Measurements from ENCODE around the gene GALNT1. TPM values are rescaled to one million over a fixed set of nuclear protein-coding genes. Genes with fewer than 3 reads are reported as not detected.

The GALNT1 gene
- total and polyA plus RNA-seq, 10 donors = 13.9 to 67.1 (median 49.9) TPM

GRCh38 chr18:35691625-35692024, 110.1 kb downstream of the GALNT1 start:
- no peak for DNase-seq
- TF ChIP-seq POLR2AphosphoS5 (IDR thresholded peaks at IDR 0.05) (no peak), POLR2A (IDR thresholded peaks at IDR 0.05) (no peak), CTCF (IDR thresholded peaks at IDR 0.05 in 8 of 11, conservative IDR thresholded peaks at IDR 0.05 in 3 of 11) (no peak)
- H3K4me1 ChIP-seq = no peaks in the 10 kb centered on the region
- intact Hi-C loops (cut with DNase I; ENCODE audit: low total_unique reads) = no loop called here
- peaks cover 0 to 95% (median 32%) of the 10 kb centered on the region in 6 donors for H3K36me3 ChIP-seq
- no peaks in the 10 kb centered on the region for H3K27me3 ChIP-seq (replicated peaks in 1 of 7)
- no peaks in the 10 kb centered on the region for H3K9me3 ChIP-seq
- no peak overlapping the region for H3K4me3 ChIP-seq
- H3K27ac ChIP-seq = no peak overlapping the region
- WGBS, 5 donors = 94 to 97% (median 96%) methylated on average over 4 of the region's 4 CpGs

- intact Hi-C loops (cut with DNase I; ENCODE audit: low total_unique reads) = no loop called here
- WGBS, 5 donors = 89 to 95% (median 93%) methylated on average over 3 of the region's 3 CpGs
- H3K4me1 ChIP-seq = no peaks in the 10 kb centered on the region
- H3K27ac ChIP-seq = no peak overlapping the region
- DNase-seq = no peak
- TF ChIP-seq POLR2AphosphoS5 (IDR thresholded peaks at IDR 0.05) = no peak
- no peak for TF ChIP-seq POLR2A (IDR thresholded peaks at IDR 0.05)
- TF ChIP-seq CTCF (IDR thresholded peaks at IDR 0.05 in 8 of 11, conservative IDR thresholded peaks at IDR 0.05 in 3 of 11) = no peak
- no peaks in the 10 kb centered on the region for H3K27me3 ChIP-seq (replicated peaks in 1 of 7)
- H3K4me3 ChIP-seq = no peak overlapping the region
- peaks cover 0 to 93% (median 32%) of the 10 kb centered on the region in 6 donors for H3K36me3 ChIP-seq
- no peaks in the 10 kb centered on the region for H3K9me3 ChIP-seq
Measured at GRCh38 chr18:35692866-35693265, 111.3 kb downstream of the GALNT1 start.

GRCh38 chr18:35693829-35694228, 112.3 kb downstream of the GALNT1 start:
- H3K4me1 ChIP-seq = no peaks in the 10 kb centered on the region
- H3K27ac ChIP-seq = no peak overlapping the region
- DNase-seq = no peak
- no peaks in the 10 kb centered on the region for H3K9me3 ChIP-seq
- WGBS, 5 donors = 56 to 74% (median 67%) methylated on average over 4 of the region's 4 CpGs
- intact Hi-C loops (cut with DNase I; ENCODE audit: low total_unique reads) = no loop called here
- peaks cover 0 to 95% (median 36%) of the 10 kb centered on the region in 6 donors for H3K36me3 ChIP-seq
- no peak for TF ChIP-seq POLR2AphosphoS5 (IDR thresholded peaks at IDR 0.05)
- TF ChIP-seq POLR2A (IDR thresholded peaks at IDR 0.05) = no peak
- TF ChIP-seq CTCF (IDR thresholded peaks at IDR 0.05 in 8 of 11, conservative IDR thresholded peaks at IDR 0.05 in 3 of 11) = no peak
- no peak overlapping the region for H3K4me3 ChIP-seq
- no peaks in the 10 kb centered on the region for H3K27me3 ChIP-seq (replicated peaks in 1 of 7)

GRCh38 chr18:35694808-35695207, 113.3 kb downstream of the GALNT1 start:
- TF ChIP-seq POLR2A (IDR thresholded peaks at IDR 0.05) (no peak), CTCF (IDR thresholded peaks at IDR 0.05 in 8 of 11, conservative IDR thresholded peaks at IDR 0.05 in 3 of 11) (no peak)
- DNase-seq = no peak
- intact Hi-C loops (cut with DNase I; ENCODE audit: low total_unique reads) = no loop called here
- Histone ChIP-seq H3K9me3 (no peaks in the 10 kb centered on the region), H3K4me3 (no peak overlapping the region), H3K4me1 (no peaks in the 10 kb centered on the region), H3K27me3 (replicated peaks in 1 of 7) (no peaks in the 10 kb centered on the region), H3K27ac (no peak overlapping the region), H3K36me3 (peaks cover 0 to 97% (median 34%) of the 10 kb centered on the region in 6 donors)
- WGBS, 5 donors = 88 to 93% (median 90%) methylated on average over 2 of the region's 2 CpGs
